ENCODE results near the gene FAM9B. TPM values are rescaled to one million over a fixed set of nuclear protein-coding genes. Genes with fewer than 3 reads are reported as not detected.

FAM9B gene
- total RNA-seq: not detected in 2 replicates

GRCh38 chrX:9033989-9034388 lies at the start of gene FAM9B:
Gene FAM9B, minus strand, starts transcription at chrX:9034127. Its CDS starts 1,141 bp downstream, at chrX:9032986.

Other genes with a start within 250 kb of the FAM9B start
- not detected in 2 replicates for gene FAM9A, start 232.7 kb downstream of the FAM9B start, total RNA-seq

Data from pericardium fibroblast (primary cell).